GM21786 (cell line): ENCODE results near the gene TMEM52B.

ENCODE experiments used
- ATAC-seq: cut with Tn5 transposase; IDR thresholded peaks from one replicate; pipeline ENCODE4 v1.9.1; 2021; ENCODE audit not compliant: unreplicated experiment

Gene TMEM52B

DNA sequence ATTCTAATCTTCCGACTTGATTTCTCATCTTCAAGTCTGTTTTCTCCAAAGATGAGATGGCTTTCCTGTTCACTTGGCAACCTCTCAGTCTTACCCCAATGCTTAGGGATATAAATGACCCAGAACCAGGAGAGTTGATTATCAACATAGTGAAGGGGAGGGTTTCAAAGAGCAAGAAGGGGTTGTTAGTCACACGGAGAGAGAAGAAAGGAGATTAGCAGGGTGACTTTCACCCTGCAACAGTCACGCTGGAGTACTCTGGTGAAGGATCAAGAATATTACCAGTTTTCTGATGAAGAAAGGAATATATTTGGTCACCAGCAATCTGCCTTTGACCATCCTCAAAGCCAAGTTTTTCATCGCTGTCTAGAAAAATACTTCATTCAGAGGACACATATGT lies at the start of gene TMEM52B:
TMEM52B (plus strand) TSS at position 212 of the 400 bp plus-strand sequence. CDS start 543 bp downstream, outside the sequence.
- ATAC-seq: no peak

DNA sequence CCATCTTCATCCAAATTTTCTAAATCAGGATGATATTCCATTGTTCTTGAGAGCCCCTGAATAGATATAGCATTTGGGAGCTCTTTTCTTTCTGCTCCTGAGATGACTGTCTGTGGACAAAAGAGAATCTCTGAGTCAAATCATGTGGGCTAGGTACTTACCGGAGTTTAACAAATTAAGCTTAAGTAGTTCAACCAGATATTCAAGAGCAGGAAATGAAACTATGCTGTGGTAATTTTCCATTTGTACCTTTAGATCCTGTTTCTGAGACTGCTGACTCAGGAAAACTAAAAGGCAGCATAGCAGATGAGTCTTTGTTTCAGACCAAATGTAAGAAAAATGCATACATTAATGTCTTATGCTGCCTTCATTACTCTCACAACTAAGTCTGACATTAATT lies 48.8 kb upstream of the TMEM52B start, which contains the start of gene CLEC7A:
CLEC7A (minus strand) TSS at position 158 of the 400 bp plus-strand sequence; CDS start at position 41, 117 bp downstream.
- ATAC-seq: peak; percentile 70

DNA sequence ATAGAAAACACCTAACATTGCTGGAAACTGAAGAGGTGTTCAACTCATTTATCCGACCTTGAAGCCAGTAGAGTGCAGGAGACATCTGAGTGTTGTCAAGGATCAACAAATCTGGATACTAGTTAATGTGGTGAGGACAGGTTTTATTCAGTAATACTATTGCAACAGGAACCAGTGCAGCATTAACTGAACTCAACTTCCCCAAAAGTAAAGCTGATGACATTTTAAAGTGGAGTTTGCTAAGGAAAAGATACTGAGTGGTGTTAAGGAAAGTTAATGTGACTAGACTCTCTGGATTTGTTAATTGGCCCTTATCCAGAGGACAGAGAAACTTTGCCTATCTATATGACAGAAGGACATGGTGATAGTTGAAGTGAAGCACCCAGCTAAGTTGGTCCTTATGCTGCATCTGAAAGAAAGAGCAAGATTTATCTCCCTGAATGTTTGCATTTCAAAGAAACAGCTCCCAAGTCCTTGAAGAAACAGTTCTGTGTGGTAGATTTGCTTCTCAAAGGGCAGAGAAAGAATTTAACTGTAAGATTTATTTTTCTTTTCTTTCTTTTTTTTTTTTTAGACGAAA lies 47.6 kb upstream of the TMEM52B start:
- no peak for ATAC-seq

DNA sequence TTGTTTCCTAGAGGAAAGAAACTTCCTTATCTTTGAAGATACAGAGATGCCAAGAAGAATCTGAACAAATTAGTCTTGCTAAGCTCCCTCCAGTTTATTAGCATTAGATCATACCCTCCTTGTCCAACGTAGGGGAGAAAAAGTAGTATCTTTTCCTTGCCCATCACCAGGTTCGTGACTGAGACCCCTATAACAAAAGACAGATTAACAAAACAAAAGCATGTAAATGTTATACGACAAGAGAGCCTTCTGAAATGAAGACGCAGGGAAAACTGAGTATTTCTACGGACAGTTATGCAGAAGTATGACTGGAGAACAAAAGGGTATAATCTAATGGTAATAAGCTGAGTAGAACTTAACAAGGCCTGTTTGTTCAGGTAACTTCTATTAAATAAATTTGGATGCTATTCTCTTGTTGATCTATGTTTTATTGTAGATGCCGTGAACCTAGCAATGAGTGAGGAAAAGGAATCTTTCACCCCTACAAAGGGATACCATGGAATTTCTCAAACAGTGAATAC lies 45.9 kb upstream of the TMEM52B start:
- no peak for ATAC-seq

DNA sequence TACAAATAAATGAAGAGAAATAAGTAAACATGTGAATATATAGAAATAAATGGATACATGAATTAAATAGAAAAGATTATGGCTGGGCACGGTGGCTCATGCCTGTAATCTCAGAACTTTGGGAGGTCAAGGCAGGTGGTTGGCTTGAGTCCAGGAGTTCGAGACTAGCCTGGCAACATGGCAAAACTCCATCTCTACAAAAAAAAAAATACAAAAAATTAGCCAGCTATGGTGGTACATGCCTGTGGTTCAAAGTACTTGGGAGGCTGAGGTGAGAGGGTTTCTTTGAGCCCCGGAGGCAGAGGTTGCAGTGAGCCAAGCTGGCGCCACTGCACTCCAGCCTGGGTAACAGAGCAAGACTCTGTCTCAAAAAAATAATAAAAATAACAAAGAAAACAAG lies 43.7 kb upstream of the TMEM52B start:
- no peak for ATAC-seq

DNA sequence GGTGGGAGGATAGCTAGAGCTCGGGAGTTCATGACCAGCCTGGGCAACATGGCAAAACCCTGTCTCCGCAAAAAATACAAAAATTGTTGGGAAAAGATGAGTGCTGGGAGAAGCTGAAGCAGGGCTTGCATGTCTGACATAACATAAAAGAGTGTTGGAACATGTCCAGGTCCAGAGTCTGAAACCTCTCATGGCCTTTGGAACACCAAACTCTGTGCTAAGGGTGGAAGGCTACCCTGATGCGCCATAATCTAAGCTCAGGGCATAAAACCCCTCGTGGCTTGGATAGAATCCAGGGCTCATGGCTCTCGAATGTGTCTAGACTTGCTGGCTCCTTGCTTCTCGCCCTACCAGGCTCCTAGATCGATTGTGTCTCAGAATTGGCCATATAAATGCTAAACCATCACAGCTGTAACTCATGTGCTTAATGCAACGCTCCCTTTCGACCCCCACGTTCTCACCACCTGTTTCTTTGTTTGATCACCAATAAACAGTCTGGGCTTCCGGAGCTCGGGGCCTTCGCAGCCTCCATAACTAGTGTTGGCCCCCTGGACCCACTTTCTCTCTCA lies 42.1 kb upstream of the TMEM52B start:
- ATAC-seq: no peak

DNA sequence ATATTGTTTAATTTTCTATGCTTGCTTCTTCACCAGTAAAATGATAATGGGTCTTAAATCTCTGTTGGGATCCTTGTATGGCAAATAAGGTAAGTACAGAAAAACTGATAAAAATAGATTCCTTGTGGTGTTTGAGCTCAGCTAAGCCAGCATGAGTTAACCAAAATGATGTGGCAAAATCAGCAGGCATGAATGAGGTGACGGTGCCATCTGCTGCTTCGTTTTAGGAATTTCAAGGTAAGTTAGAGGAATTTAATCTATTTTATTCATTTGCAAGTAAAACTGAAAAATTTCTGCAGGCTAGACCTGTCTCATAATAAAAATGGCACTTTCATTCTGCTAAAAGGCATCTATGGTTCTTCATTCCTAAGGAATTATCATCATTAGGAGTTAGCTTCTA lies 38.8 kb upstream of the TMEM52B start:
- no peak for ATAC-seq

DNA sequence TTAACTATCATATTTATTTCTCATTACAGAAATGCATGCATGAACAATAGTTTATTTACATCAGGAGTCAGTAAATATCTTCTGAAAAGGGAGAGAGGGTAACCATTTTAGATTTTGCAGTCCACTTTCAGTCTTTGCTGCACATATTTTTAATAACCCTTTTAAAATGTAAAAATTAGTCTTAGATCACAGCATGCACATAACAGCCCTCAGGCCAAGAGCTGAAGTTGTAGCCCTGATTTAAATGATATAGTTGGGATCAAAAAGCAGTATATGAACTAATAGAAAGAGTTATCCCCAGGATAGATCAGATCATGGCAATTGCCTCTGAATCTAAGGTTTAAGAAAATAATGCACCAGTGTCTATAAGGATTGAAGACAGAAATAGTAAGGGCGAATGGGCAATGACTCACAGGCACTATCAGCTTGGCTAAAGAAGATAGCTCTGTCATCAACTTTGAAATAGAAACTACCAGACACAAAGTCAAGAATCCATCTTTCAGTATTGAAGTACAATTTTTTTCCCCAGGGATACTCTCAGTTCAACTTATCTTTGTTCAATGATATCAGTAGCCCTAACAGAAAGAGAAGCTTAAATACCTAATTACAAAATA lies 35.7 kb upstream of the TMEM52B start:
- ATAC-seq: no peak

DNA sequence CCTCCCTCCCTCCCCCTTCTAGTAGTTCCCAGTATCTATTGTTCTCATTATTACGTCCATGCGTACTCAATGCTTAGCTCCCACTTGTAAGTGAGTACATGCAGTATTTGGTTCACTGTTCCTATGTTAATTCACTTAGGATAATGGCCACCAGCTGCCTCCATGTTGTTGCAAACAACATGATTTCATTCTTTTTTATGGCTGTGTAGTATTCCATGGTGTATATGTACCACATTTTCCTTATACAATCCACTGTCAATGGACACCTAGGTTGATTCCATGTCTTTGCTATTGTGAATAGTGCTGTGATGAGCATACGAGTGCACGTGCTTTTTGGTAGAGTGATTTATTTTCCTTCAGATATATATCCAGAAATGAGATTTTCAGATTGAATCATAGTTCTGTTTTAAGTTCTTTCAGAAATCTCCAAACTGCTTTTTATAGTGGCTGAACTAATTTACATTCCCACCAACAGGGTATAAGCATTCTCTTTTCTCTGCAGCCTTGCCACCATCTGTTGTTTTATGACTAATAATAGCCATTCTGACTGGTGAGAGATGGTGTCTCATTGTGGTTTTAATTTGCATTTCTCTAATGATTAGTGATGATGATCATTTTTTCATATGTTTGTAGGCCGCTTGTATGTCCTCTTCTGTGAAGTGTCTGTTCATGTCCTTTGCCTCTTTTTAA lies 31.0 kb upstream of the TMEM52B start:
- no peak for ATAC-seq

DNA sequence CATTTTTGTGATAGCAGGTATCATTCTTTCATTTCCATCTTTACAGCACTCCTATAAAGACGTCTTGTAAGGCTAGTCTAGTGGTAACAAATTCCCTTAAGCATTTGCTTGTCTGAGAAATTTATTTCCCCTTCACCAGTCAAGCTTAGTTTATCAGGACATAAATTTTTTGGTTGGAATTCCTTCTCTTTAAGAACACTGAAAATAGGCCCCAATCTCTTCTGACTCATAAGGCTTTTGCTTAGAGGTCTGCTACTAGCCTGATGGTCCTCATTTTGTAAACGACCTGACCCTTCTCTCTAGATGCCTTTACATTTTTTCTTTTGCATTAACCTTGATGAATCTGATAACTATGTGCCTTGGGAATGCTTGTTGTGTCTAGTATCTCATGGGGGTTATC lies 27.2 kb upstream of the TMEM52B start:
- ATAC-seq: no peak

DNA sequence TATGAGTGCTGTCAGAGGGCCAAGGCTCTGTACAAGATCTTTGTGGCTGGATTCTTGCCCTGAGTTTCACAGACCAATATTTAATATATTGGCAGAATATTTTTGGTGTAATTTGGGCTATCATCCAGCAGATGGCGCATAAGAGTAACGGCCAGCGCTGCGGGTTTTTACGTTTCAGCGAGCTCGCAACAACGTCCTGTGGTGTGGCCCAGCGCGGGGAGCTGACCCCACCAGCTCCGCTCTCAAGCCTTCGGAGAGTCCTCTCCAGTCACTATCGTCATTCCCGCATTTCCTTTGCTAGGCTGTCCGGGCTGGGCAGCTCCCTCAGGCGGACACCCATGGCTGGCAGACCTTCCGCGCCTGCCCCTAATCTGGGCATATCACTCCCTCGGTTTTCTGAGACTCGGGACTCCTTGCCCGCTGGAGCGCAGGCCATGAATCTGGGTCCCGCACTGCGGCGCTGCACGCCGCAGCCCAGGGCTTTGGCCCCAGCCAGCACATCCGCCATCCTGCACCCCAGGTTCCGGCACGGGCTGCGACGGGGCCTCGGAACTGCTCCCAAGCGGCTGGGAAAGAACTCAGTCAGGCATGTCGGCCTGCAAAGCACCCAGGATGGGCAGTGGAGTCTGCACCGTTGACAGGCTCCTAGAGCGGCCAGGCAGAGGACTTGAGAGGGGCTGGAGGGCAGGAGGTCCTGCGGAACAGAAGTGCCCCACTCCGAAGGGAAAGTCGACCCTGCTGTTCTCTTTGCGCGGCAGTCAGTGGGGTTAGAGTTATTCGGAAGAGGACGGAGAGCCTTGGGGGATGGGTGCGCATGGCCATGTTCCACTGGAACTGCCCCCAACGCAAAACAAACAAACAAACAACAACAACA lies 25.3 kb upstream of the TMEM52B start:
- ATAC-seq: no peak

DNA sequence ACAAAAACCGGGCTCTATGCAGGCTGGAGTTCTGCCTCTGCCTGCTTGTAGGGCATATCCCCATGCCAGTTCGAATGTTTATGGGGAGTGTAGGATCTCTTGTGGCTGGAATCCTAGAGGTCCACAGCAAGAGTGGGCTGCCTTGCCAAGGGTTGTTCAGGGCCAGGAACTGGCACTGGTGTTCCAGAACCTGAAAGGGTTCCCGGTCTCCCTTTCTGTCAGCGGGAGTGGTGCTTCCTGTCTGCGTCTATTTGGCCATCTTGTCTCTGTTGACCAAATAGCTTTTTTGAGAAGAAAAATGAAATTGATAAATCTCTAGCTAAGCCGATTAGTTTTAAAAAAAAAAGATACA lies 24.7 kb upstream of the TMEM52B start:
- no peak for ATAC-seq

DNA sequence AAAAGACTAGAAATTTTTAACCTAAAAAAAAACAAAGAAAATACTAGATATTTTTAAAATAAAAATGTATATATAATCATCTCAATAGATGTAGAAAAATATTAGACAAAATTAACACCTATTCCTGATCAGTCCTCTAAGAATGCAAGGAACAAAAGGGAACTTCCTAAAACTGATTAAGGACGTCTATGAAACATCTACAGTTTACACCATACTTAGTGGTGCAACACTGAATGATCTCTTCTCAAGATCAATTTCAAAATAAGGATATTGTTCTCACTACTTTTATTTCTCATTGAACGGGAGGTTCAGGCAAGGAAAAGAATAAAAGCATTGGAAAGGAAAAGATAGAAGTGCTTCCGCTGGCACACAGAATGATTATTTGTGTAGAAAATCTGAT lies 22.9 kb upstream of the TMEM52B start:
- ATAC-seq: no peak

DNA sequence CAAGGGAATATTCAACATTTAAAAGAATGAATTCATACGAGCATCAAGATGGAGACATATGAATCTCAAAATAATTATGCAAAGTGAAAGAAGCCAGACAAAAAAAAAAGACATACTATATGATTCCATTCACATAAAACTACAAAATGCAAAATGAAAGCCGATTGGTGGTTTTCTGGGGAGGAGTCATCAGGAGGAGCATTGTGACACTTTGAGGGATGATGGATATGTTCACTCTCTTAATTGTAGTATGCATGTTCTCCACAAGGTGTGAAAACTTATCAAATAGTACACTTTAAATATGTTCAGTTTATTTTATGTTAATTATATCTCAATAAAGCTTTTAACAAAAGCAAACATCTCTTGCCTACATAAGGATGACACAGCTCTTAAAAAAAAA lies 20.4 kb upstream of the TMEM52B start:
- no peak for ATAC-seq

DNA sequence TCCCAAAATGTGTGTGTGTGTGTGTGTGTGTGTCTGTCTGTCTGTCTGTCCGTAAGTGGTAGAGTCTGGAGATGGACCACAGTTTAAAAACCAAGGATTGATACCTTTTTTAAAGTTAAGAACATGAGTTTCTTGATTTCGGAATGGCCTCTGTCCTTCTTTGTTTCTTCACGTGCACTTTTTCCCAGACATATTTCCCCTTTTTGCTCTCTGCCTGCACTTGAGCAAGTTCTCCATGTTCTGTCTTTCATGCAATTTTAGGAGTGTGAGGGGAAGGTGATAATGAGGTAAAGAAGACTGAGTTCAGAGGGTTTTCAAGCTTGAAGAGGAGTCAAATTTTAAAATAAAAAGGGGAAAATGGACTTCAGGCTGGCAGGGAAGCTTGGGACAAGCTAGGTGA lies 19.6 kb upstream of the TMEM52B start:
- ATAC-seq: no peak

DNA sequence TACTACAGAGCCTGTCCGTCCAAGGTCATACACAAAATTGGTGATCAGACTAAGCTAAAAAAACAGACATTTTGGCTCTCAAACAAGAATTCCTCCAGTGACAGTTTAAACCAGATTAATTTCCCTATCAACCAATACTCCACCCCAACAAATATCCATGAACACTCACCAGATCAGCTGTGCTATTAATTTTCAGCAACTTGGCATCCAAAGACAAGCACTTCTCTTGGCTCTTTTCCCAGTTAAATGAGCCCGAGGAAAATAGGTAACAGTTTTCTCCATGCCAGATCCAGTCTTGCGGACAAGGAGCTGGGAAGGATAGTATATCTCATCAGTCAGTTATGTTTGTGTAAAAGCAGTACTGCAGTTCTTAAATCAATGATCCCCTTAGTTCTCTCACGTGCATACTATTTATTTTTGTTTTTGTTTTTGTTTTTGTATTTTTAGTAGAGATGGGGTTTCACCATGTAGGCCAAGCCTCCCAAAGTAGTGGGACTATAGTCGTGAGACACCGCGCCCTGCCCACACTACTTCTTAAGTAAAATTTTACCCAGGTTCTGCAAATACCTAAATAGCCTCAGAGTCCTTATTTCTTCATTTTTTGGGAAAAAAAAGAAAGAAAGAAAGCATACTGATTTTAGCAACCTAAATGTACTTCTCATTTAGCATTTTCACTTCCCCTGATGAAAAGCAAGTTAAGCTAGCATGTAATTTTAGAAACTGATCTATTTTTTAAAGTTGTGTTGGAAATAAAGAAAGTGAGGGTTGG lies 18.0 kb upstream of the TMEM52B start:
- ATAC-seq: no peak

DNA sequence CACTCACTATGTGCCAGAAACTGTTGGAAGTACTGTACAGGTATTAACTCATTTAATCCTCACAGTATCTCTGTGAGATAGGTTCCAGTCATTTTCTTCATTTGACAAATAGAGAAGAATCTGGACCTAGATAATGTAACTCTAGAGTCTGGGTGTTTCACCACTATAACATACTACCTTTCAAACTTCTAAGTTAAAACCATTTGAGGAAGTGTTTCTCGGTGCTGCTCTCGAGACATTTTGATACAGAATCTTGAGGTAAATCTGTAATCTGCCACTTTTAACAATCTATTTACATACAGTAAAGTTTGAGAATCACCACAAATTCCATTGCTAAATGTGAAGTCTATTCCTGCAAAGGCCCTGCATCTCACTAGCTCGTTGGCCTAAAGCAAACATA lies 15.7 kb upstream of the TMEM52B start:
- no peak for ATAC-seq

DNA sequence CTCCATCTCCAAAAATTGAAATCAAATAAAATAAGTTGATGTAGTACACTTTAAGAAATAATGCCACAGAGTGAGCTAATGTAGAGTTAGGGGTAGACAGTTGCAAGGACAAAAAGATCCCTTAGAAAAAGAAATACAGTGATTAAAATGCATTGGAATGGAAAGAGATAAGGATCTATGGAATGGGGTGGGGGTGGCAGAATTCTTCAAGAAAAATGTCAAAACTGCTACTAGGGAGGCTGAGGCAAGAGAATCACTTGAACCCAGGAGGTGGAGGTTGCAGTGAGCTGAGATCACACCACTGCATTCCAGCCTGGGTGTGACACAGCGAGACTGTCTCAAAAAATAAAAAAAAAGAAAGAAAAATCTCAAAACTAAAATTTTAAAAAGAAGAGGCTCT lies 13.4 kb upstream of the TMEM52B start:
- no peak for ATAC-seq

DNA sequence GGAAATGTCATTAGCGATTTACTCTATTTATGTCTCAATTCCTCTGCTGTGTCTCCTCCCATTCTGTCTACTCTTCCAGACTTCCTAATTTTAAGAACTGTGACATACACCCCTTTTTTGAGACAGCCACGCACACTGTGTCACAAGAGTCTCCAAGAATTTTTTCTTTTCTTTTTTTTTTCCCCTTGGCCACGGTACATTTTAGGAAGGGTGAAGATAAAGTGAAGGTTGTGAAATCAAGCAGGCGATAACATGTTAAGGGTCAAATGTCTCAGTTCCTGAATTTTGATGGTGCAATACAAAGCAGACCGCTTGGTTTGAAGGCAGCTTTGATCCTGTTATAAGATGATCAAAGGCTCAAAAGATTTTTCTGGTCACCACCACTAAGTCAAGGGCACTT lies 11.2 kb upstream of the TMEM52B start:
- no peak for ATAC-seq

DNA sequence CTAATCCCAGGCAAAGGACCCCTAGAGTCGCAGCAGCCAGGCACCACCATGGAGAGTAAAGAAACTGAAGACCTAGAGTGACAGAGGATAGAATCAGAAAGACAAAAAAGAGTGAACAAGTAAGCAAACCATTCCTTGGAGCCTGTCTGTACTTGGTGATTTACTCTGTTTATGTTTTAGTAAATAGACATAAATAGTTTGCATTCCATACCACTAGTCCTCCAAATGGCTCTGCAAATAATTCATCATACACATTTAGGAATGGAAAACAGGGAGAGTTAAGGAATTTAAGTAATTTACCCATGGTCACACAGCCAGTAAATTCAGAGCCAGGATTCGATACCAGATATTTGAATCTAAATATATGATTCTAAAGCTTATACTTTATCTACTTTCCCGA lies 9.7 kb upstream of the TMEM52B start:
- no peak for ATAC-seq
